ENCODE results near the gene TSPAN17.

Gene TSPAN17

DNA sequence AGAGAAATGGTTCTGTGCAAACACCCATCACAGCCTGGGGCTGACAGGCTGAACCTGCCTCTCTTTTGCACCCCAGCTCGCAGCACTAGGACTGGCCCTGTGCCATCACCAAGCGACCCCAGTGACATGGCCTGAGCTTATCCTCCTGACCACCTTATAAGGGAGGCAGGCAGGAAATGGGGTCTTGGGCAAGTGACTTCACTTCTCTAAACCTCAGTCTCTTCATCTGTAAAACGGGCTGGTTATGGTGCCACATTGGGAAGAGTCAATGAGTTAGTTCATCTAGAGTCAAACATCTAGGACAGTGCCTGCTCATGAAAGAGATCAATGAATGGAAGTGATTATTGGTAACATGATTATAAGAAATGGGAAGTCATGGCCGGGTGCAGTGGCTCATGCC lies 23.1 kb upstream of the TSPAN17 start:
- no peak for DNase-seq

DNA sequence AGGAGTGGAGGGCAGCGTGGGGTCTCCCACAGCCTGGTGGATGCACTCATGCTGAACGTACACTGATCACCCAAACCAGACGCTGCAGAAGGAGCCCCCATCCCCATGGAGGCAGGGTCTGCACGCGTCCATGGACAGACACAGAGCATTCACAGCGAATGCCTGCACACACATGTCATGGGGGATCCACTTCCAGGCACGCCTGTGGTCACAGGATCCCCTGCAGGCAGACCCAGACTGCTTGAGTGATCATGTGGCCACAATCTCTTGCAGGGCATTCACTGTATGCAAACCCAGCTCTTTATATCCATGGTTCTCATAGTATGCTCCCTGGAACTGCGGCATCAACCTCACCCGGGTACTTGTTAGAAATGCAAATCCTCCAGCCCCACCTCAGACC lies 22.3 kb upstream of the TSPAN17 start:
- no peak for DNase-seq

DNA sequence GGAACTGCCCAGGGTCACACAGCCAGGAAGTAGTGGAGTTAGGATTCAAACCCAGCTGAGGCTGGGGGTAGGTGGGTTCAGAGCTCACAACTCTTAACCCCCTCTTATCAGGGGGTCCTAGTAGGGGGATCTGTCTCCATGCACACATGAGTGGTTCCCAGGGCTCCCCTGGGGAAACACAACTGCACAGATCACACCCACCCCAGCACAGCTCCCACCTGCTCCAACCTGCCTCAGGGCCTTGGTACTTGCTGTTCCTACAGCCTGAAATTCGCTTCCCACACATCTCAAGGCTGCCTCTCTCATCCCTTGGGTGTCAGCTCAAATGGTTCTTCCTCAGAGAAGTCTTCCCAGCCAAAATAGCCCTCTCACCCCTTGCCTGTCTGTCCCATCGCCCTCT lies 21.8 kb upstream of the TSPAN17 start:
- no peak for DNase-seq

DNA sequence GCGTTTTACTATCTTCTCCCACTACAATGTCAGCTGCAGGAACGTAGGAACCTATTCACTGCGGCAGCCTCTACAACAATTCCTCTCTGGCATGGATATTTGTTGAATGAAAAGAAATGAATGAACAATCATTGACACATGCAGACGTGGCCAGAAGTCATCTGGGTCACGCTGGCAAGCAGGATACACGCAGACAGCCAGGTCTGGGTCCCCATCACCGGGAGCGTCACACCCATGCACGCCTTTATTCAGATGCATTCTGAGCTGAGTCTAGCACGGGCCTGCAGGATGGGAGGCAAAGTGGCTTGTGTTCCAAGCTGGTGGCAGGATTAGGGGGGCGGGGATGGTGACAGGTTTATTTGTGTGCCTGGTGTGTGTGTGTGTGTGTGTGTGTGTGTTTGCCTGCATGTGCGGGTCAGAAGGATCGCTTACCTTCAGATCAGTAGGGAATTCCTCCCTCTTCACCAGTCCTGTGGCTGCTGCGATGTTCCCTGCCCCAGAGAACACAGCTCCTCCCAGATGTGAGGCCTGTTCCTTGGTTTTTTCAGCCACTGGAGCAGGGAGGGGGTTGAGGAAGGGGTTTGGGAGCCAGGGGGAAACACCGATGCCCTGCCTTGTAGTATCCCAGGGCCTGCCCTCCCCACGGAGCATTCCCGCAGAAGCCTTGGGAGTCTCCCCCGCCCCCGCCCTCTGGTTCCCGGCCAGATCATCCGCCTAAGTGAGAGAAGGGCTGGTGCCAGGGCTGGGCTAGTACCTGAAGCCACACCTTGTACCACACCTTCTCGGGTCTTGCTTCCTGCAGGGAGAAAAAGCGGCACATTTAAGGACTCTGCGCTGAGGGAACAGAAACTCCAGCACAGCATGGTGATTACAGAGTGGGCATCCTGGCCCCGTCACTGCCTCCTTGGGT lies 21.1 kb upstream of the TSPAN17 start:
- no peak for DNase-seq

DNA sequence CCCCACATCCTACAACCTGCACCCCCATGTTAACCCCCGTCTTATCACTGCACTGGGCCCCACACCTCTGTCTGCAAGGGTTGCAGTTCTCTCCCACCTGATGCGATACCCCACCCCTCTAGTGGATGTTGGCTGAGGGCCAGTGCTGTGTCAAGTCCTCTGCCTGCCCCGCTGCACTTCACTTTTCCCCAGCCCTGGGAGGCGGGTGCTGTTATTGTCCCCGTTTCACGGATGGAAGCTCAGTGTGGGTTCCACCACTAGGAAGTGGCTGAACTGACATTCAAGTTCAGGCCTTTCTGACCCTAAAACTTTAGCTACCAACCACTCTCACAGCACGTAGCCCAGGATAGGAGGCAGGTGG lies 20.4 kb upstream of the TSPAN17 start:
- no peak for DNase-seq

DNA sequence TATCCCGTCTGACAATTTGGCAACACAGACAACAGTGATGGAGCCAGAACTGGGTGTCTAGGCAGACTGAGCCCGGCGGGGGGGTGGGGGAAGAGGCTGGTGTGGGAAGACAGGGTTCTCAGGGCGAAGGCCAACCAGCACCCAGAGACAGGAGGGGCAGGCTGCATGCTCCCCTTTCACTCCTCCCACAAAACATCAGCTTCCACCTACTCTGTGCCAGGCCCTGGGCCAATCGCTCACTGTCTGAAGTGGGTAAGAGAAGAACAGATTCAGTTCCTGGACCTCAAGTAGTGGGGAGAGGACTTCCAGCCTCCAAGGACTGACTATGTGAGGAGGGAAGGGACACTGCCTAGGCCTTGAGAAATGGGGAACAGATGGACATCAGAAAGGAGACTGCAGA lies 19.7 kb upstream of the TSPAN17 start:
- no peak for DNase-seq

DNA sequence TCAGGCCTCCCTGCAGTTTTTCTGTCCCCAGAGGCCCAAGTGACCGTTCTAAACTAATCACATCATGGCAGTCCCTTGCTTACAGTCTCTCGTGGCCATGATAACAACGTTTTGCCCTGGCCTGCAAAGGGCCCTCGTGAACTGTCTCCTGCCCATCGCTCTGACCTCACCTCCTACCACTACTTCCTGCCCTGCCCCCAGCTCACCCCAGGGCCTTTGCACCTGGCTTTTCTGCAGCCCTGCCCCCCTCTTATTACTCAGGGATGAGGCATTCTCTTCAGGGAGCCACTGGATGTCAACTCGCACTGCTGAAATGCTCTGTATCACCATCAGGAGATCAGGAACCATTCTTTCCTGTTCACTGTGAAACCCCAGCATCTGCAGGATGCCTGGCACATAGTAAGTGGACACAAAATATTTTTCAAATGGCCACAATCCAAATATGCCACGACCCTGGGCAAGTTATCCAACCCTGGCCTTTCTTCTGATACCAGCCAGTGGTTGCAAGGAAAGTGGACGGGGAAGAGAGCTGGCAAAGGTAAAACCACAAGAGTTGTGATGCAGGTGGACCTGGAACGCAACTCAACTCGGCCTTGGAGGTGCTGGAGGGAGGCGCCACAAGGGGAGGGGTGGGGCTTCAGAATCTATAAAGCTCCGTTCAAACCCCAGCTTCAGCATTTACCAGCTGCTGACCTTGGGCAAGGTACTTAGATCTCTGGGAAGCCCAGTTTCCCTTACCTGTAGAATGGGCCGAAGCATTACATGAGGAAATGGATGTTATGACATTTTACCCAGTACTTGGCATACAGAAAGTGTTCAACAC lies 18.7 kb upstream of the TSPAN17 start:
- DNase-seq, result no peak

DNA sequence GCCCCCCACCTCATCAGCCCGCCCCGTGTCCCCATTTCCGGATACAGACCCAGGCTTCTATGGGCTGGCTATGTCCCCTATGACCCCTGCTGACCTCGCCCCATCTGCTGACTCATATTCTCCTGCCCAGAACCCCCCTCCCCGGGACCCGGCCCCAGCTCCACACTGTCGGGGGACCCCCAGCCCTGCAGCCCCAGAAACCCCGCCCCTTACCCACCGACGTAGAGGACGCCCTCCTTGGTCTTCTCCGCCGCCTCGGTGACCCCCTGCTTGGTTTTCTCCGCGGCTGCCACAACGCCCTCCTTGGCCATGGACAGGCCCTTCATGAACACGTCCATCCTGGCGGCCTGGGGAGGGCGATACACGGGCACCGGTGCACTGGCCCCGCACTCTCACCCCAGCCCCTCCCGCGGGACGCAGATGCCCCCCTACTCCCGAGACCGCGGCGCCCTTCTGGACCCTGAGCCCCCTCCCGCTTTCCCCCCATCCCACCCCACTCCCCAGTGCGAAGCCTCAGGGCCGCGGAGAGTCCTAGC lies 17.9 kb upstream of the TSPAN17 start:
- DNase-seq, result no peak

DNA sequence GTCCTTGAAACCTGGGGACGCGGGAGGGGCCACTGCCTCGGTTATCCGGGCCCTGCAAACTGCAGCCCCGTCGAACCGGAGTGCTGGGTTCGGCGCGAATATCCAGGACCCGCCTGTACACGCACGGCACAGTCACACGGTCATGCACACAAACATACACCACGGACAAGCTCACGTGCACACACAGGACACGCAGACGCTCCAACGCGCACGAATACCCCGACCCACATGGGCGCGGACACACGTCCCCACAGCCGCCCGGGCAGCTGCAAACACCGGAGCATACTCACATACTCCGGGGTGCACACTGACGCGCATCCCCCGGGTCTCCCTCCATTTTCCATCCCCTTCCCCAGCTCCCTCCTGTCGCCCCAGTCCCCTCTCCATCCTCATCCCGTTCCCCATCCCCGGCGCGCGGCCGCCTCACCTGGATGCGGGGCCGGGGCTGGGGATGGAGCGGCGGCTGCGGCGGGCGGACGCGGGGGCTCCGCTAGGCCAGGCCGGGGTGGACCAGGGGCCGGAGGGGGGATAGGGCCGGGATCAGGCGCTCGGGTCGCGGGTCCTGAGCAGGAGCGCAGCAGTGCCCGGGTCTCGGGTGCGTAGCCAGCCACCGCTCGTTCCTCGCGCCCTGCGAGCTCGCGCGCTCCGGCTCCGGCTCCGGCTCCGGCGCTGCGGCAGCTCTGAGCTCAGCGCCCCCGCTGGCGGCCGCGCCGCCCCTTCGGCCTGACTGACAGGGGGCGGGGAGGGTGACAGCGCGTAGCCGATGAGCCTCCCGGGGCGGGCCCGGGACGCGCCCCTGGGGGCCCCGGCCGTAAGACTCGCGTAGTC lies 17.2 kb upstream of the TSPAN17 start, which contains the start of the genes EIF4E1B and SNCB:
Gene EIF4E1B, plus strand, starts transcription at position 823 of the 828 bp plus-strand sequence. CDS start 12,113 bp downstream, outside the sequence.
Gene SNCB, minus strand, starts transcription at position 682 of the 828 bp plus-strand sequence. CDS start 880 bp downstream, outside the sequence.
- peak; percentile 42 for DNase-seq

DNA sequence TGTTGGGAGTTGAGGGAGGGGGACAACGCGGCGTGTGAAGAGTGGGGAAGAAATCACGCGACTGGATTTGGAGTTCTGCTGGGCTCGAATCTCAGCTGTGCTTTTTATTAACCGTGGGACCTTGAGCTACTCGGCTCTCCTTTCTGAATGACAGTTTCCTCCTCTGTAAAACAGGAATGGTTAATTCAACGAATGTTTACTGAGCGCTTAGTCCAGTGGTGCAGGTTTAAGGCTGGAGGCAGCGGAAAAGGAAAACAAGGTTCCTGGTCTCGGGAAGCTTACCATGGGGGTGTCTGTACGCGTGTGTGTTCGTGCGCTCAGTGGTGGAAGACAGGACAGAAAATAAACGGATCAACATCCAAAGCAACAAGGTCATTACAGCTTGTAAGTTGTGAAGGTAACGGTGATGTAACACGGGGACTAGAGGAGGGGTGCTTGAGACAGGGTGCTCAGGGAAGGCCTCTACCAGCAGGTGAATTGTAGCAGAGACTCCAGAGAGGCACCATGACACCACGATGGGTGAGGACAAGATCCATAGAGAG lies 16.5 kb upstream of the TSPAN17 start:
- DNase-seq, result no peak

DNA sequence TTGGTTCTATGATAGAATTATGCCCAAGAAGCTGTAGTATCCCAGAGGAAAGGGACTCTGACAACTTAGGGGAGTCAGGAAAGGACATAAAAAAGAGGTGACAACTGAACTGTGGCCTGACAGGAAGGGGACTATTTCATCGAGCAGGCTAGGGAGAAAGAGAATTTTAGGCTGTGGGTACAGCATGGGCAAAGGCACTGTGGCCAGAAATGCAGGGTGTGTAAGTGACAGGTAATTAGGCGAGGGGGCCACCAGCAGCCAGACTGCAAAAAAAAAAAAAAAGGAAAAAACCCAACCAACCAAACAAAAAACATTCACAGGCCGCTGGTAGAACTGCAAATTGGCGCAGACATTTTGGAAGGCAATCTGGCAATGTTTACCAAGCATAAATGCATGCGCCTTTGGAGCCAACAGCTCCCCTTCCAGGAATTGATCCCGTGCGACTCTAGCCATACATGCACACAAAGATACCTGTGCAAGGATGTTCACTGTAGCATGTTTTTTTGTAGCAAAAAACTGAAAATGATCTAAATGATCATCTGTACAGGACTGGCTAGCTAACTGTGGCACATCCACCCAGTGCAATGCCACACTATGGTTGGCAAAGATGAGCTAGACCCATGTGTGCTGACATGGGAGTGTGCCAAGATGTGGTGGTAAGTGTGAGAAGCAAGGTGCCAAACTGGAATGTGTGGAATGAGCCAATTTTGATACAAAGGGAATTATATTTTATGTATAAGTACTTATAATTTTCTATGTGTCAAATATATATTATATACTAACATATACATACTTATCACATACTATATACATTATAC lies 15.7 kb upstream of the TSPAN17 start:
- no peak for DNase-seq

DNA sequence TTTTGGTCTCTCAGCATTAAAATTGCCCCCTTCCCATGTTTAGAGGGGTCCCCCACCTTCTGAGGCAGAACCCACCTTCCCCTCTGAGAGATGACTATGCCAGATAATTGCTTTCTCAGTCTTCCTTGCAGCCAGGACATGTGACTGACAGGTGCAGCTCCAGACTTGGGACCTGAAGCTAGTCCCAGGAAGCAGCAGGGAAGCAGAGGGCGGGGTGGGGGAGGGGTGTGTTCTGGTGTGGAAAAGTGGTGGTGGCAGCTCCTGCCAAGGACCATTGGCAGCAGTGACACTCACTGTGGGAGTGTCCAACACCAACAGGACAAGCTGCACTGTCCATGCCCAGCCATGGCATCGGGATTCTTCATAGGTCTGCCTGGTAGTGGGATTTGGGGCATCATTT lies 14.5 kb upstream of the TSPAN17 start:
- DNase-seq, result no peak

DNA sequence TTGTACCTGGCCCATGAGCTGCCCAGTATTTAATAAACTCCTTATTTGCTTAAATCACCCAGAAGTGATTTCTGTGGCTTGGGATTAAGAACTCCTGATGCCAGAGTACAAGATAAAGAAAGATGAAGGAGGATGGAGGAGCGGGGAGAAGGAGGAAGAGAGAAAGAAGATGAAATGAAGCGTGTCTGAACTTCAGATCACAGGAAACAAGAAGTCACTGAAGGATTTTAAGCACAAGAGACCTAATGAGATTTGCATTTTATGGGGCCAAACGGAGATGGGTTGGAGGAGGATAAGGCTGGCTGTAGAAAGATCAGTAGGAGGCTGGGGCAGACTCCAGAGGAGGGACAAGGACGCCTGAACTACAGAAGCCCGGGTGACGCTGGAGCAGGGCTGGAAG lies 13.7 kb upstream of the TSPAN17 start:
- no peak for DNase-seq

DNA sequence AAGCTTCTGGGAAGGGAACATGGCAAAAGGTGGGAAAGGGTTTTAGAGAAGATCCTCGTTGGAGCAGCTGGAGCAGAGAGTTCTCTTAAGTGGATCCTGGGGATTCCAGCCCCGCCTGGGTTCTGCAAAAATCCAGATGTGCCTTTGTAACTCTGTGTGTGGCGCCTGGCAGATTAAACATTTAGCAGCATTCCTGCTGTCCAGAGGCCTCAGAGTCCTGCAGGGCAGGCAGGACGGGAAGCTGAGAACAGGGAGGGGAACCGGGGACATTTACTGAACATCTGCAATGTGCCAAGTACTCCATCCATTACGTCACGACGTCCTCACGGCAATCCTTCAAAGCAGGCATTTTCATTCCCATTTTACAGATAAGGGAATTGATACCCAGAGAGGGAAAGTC lies 10.9 kb upstream of the TSPAN17 start:
- DNase-seq, result no peak

DNA sequence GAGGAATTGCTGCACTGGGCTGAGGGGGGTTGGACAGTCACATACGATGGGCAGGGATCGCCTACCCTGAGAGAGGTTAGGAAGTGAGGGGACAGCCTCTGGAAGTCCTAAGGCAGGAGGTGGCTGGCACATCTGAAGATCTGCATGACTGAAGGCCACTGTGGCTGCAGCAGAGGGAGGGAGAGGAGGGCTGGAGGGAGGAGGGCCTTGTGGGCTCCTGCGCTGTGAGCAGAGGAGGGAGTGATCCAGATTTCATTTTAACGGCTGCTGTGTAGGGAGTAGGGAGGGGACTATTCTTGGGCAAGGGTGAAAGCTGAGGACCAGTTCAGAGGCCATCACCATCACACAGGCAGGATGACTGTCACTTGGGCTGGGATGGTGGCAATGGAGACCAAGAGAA lies 9.7 kb upstream of the TSPAN17 start:
- no peak for DNase-seq

DNA sequence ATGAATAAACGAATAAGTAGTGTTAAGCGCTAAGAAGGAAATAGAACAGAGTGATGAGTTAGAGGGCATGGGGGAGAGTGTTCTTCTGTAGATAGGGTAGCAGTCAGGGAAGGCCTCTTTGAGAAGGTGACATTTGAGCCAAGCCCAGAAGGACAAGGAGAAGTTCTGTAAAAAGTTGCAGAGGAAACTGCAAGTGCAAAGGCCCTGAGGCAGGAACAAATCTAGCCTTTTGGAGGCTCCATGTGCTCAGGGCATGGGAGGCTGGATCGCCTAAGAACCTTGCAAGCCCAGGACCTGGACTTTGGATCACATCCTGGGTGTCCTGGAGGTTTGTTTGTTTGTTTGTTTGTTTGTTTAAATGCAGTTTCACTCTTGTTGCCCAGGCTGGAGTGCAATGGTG lies 8.8 kb upstream of the TSPAN17 start:
- no peak for DNase-seq

DNA sequence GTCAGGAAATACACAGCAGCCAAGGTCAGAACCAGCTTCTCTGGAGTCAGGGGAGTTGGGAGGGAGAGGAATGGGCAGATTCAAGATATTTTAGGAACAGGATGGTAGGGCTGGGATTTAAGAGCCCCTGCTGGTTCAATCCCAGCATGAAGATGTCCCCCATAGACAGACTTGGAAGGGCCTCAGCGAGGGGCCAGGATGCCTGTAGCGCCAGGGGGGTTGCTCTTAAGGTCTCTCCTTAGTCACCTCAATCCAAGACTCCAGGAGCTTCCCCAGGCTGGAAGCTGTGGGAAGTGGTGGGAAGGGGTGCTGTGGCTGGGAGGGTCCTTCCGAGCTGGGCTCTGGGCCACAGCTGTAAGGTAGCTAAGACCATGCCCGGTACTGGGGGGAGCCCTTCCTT lies 8.1 kb upstream of the TSPAN17 start:
- no peak for DNase-seq

DNA sequence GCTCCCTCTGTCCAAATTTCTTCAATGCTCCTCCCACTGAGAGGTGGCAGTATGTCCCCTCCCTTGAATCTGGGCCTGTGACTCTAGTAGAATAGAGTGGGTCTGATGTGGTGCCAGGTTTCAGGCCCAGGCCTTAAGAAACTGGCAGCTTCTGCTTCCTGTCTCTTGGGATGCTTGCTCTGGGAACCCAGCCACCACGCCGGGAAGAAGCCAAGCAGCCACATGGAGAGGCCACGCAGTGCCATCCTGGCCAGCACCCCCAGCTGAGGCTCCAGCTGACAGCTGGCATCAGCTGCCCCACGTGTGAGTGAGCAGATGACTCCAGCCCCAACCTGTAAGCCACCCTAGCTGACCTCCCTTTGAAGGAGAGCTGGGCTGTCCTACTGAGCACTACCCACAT lies 7.3 kb upstream of the TSPAN17 start:
- no peak for DNase-seq

DNA sequence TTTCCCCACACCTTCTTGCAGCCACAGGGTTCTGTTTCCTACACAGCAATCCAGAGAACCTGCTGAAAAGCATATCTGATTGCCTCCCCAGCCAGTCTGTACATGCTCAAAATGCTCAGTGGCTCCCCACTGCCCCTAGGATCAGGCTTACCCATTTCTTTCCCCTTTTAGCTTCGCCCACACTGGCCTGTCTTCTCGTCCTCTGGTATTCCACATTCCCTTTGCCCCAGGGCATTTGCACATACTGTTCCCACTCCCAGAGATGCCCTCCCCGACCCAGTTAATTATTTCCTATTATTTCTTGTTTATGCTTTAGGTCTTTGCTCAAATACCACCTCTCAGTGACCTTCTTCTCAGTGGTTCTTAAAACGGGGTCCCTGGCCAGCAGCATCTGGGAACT lies 6.7 kb upstream of the TSPAN17 start:
- DNase-seq, result no peak

DNA sequence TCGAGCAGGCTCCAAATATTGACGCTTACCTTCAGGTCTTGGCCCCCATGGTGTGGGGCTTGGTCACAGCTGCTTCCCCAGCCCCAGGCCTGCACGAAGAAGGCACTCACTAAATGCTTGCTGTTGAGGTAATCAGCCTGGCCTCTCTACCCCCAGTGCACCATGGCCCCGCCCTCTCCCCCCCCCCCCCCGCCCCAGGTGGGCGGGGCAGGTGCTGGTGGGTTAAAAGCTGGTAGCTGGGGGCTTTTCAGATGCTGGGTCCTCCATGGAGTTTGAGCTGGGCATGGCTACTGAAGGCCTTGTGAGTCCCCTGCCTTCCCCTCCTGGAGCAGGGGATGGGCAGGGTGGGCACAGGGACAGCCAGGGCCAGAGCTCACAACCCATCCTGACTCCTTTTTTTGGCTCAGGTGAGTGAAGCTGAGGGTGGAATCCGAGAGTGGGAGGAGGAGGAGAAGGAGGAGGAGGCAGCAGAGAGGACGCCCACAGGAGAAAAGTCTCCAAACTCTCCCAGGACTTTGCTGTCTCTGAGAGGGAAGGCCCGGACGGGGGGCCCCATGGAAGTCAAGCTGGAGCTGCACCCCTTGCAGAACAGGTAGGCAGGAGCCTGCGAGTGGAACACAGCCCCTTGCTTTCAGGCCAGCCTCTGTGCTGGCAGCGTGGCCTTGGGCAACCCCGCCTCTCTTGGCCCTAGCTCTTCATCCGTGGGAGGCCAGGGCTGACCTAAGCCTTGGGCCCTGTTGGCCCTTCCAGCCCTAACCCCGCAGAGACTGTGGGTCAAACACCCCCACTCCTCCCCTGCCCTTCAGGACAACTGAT lies 4.4 kb upstream of the TSPAN17 start:
- DNase-seq, result no peak
